HL-60 (cell line): ENCODE data around the gene ABCG1.

Experiments used
- DNase-seq, 2 experiments: peaks; one replicate each; pipeline ENCODE4 v3.0.0-alpha.2; 2010 to 2020; ENCODE audit warnings: low read depth in 1 of 2, low spot score in 1 of 2
- H3K27ac ChIP-seq: fragments of 250-450 bp; sonication (Bioruptor Pico); replicated peaks from 2 replicates; pipeline ENCODE4 v1.5.1; 2020; ENCODE audit warnings: mild to moderate bottlenecking, moderate library complexity
- H3K27me3 ChIP-seq: fragments of 250-450 bp; sonication (Bioruptor Pico); 2 replicates; pipeline ENCODE4 v1.5.1; 2021; ENCODE audit warnings: mild to moderate bottlenecking, moderate library complexity; ENCODE audit not compliant: insufficient read depth, poor library complexity, severe bottlenecking
- H3K4me3 ChIP-seq: replicated peaks from 2 replicates; pipeline ENCODE4 v1.5.1; 2011; ENCODE audit warnings: mild to moderate bottlenecking, control low read depth, low read length; ENCODE audit not compliant: insufficient read depth
- GABPA ChIP-seq: IDR thresholded peaks from 2 replicates; pipeline ENCODE4 v1.6.1; 2012; ENCODE audit warnings: low read depth
- POLR2AphosphoS5 ChIP-seq: IDR thresholded peaks from 2 replicates; pipeline ENCODE4 v1.6.1; 2012; ENCODE audit warnings: low read depth
- SPI1 ChIP-seq: IDR thresholded peaks from 2 replicates; pipeline ENCODE4 v1.6.1; 2012; ENCODE audit warnings: low read depth, mild to moderate bottlenecking, borderline replicate concordance
- TF ChIP-seq, protein P1 (sequence below): IDR thresholded peaks from 2 replicates; pipeline ENCODE4 v1.6.1; 2012; ENCODE audit warnings: low read depth; ENCODE audit not compliant: insufficient replicate concordance
- TF ChIP-seq, protein P2 (sequence below): IDR thresholded peaks from one replicate; pipeline ENCODE4 v1.5.1; 2011; ENCODE audit warnings: low read length, control low read depth, inconsistent platforms; ENCODE audit not compliant: insufficient read depth

Gene ABCG1

DNA sequence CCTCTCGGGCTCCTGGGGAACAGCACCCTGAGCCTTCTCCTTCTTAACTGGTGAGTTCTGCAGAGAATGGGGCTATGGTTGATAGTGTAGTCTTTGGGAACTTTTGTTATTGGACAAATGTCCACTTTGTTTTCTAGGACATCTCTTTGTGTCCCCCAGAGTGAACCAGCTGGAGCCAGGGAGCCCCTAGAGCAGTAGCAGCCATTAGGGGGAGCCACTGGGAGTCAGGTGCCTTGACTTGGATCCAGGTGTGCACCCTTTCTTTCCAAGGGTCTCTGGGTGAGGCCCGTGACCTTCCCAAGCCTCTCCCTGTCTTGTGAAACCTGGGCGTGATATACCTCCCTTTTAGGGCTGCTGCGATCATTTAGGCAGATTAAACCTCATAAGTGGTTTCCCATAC, 36.9 kb downstream of the ABCG1 start:
- no peak for DNase-seq
- no peak overlapping the region for H3K4me3 ChIP-seq

DNA sequence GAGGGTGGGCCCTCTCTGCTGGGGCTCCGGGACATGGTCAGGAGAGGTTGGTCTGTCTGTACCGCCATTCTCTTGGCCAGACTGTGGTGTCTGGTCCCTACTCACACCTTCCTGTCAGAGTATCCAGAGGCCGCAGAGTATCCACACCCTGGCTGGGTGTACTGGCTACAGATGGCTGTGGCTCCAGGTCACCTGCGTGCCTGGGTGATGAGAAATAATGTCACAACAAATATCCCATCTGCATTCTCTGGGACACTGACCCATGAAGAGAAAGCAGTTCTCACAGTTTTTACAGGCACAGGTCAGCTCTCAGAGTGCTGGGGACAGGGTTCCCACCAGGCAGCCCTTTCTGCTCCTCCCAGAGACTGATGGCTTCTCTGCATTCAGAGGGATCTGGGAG, 37.4 kb downstream of the ABCG1 start:
- Histone ChIP-seq H3K27ac (no peak overlapping the region), H3K4me3 (no peak overlapping the region), H3K27me3 (no peaks in the 10 kb centered on the region)
- TF ChIP-seq GABPA = no peak
- no peak for TF ChIP-seq SPI1
- no peak for TF ChIP-seq POLR2AphosphoS5
- TF ChIP-seq, protein P1, sequence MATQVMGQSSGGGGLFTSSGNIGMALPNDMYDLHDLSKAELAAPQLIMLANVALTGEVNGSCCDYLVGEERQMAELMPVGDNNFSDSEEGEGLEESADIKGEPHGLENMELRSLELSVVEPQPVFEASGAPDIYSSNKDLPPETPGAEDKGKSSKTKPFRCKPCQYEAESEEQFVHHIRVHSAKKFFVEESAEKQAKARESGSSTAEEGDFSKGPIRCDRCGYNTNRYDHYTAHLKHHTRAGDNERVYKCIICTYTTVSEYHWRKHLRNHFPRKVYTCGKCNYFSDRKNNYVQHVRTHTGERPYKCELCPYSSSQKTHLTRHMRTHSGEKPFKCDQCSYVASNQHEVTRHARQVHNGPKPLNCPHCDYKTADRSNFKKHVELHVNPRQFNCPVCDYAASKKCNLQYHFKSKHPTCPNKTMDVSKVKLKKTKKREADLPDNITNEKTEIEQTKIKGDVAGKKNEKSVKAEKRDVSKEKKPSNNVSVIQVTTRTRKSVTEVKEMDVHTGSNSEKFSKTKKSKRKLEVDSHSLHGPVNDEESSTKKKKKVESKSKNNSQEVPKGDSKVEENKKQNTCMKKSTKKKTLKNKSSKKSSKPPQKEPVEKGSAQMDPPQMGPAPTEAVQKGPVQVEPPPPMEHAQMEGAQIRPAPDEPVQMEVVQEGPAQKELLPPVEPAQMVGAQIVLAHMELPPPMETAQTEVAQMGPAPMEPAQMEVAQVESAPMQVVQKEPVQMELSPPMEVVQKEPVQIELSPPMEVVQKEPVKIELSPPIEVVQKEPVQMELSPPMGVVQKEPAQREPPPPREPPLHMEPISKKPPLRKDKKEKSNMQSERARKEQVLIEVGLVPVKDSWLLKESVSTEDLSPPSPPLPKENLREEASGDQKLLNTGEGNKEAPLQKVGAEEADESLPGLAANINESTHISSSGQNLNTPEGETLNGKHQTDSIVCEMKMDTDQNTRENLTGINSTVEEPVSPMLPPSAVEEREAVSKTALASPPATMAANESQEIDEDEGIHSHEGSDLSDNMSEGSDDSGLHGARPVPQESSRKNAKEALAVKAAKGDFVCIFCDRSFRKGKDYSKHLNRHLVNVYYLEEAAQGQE = no peak
- TF ChIP-seq, protein P2, sequence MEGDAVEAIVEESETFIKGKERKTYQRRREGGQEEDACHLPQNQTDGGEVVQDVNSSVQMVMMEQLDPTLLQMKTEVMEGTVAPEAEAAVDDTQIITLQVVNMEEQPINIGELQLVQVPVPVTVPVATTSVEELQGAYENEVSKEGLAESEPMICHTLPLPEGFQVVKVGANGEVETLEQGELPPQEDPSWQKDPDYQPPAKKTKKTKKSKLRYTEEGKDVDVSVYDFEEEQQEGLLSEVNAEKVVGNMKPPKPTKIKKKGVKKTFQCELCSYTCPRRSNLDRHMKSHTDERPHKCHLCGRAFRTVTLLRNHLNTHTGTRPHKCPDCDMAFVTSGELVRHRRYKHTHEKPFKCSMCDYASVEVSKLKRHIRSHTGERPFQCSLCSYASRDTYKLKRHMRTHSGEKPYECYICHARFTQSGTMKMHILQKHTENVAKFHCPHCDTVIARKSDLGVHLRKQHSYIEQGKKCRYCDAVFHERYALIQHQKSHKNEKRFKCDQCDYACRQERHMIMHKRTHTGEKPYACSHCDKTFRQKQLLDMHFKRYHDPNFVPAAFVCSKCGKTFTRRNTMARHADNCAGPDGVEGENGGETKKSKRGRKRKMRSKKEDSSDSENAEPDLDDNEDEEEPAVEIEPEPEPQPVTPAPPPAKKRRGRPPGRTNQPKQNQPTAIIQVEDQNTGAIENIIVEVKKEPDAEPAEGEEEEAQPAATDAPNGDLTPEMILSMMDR = no peak
- no peak for DNase-seq

More for the DNA sequence above, 36.9 kb downstream of the ABCG1 start:
- no peak overlapping the region for H3K27ac ChIP-seq
- TF ChIP-seq SPI1 = no peak
- no peak for TF ChIP-seq GABPA
- TF ChIP-seq, protein P1 = no peak
- TF ChIP-seq, protein P2 = no peak
- TF ChIP-seq POLR2AphosphoS5 = no peak
- no peaks in the 10 kb centered on the region for H3K27me3 ChIP-seq

DNA sequence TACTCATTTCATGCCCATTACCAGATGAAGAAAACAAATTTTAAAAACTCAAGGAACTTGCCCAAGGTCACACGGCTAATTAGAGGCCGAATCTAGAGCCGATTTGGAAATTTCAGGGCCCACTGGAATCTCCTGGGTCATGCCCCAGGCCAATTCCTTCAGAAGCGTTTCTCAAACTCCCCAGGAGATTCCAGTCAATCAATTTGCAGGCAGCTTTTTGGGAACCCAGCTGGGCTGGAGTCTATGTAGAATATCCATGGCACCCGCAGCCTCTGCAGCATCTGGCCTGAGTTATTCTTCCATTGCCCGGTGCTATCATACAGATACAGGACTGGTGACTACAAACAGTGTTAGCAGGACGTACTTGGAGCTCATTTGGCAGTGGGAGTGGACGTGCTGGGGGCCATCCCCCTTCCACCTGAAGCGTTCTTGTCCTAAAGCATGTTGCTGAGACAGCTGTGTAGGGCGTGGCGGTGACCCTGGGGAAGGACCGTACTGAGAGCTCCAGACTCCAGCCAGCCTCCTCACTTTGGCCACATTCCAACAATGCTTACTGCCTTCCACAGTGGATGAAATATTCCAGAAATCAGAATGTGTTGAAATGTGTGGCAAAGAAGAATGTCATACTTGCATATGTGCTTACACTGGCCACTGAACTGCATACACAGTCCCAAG, 38.3 kb downstream of the ABCG1 start:
- H3K27me3 ChIP-seq = no peaks in the 10 kb centered on the region
- no peak overlapping the region for H3K4me3 ChIP-seq
- DNase-seq = no peak
- no peak overlapping the region for H3K27ac ChIP-seq
- TF ChIP-seq GABPA = no peak
- TF ChIP-seq, protein P2 = no peak
- TF ChIP-seq, protein P1 = no peak
- no peak for TF ChIP-seq SPI1
- no peak for TF ChIP-seq POLR2AphosphoS5
